GM21786 (cell line): ENCODE measurements around the gene RPS27L.
"Not testable (repeated sequence)": the region's sequence is repeated elsewhere in the genome, so short reads cannot be mapped to it uniquely, and the experiment has no call there.

Experiments
- ATAC-seq: cut with Tn5 transposase; IDR thresholded peaks from one replicate; pipeline ENCODE4 v1.9.1; 2021; ENCODE audit not compliant: unreplicated experiment

The RPS27L gene

DNA sequence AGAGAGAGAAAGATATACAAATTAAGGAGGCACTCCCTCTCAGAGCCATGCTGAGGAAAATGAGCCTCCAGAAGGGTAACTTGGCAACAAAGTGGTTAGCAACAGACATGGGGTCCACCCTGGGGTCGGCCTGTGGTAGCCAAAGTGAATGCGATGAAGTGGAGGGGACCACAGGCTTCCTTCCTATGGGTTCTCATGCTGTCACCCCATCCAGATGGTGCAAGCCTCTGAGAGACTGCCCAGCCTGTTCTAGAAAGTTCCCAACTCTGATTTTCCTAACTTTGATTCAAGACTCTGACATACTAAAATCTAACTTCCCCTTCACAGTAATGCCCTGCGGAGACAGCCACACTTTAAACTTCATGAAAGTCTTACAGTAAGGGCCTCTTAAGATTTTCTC, 53.9 kb downstream of the RPS27L start:
- ATAC-seq, result no peak

DNA sequence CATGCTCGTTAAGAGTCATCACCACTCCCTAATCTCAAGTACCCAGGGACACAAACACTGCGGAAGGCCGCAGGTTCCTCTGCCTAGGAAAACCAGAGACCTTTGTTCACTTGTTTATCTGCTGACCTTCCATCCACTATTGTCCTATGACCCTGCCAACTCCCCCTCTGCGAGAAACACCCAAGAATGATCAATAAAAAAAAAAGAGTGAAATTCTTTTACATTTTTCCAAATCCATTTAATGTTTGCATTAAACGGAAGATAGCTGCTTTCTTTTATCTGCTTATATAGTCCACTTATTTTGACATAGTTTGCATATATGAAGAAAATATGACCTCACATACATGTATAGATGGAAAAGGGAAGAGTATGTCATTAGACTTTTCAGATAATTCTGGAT, 57.7 kb downstream of the RPS27L start:
- ATAC-seq, result not testable (repeated sequence)

DNA sequence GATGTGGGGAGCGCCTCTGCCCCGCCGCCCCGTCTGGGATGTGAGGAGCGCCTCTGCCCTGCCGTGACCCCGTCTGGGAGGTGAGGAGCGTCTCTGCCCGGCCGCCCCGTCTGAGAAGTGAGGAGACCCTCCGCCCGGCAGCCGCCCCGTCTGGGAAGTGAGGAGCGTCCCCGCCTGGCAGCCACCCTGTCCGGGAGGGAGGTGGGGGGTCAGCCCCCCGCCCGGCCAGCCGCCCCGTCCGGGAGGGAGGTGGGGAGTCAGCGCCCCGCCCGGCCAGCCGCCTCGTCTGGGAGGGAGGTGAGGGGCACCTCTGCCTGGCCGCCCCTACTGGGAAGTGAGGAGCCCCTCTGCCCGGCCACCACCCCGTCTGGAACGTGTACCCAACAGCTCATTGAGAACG, 58.4 kb downstream of the RPS27L start:
- ATAC-seq, result not testable (repeated sequence)
